SK-N-MC (cell line): ENCODE results near the gene ADISSP.

Source experiments
- DNase-seq: peaks from one replicate; pipeline ENCODE4 v3.0.0-alpha.2; 2011; ENCODE audit warnings: low read depth, low spot score
- H3K27ac ChIP-seq: fragments of 200-600 bp; sonication (generic); 2 replicates; pipeline ENCODE4 v1.5.1; 2016; ENCODE audit warnings: mixed run types
- H3K36me3 ChIP-seq: fragments of 200-600 bp; sonication (generic); 2 replicates; pipeline ENCODE4 v1.6.1; 2017; ENCODE audit warnings: antibody characterized with exemption, low read length, mixed read lengths; ENCODE audit not compliant: insufficient read depth
- H3K4me3 ChIP-seq: fragments of 200-600 bp; sonication (generic); 2 replicates; pipeline ENCODE4 v1.5.1; 2016
- H3K9ac ChIP-seq: fragments of 200-600 bp; sonication (generic); 2 replicates; pipeline ENCODE4 v1.8.0; 2017; ENCODE audit warnings: mixed run types, mixed read lengths; ENCODE audit not compliant: insufficient read length
- H3K9me3 ChIP-seq: fragments of 200-600 bp; sonication (generic); 2 replicates; pipeline ENCODE4 v1.6.1; 2017; ENCODE audit warnings: low read depth, mild to moderate bottlenecking, antibody characterized with exemption, low read length, moderate library complexity, mixed read lengths
- EZH2 ChIP-seq: fragments of 200-600 bp; sonication (generic); IDR thresholded peaks from one replicate; pipeline ENCODE4 v1.6.1; 2017; ENCODE audit warnings: antibody characterized with exemption
- FOXP2 ChIP-seq: optimal IDR thresholded peaks from 2 replicates; pipeline ENCODE3; 2011; ENCODE audit warnings: mild to moderate bottlenecking, moderate library complexity; ENCODE audit not compliant: insufficient read depth; ENCODE audit errors: extremely low read length, control extremely low read depth
- POLR2AphosphoS5 ChIP-seq: IDR thresholded peaks from 2 replicates; pipeline ENCODE4 v1.6.1; 2012; ENCODE audit warnings: mild to moderate bottlenecking, low read depth, low read length, borderline replicate concordance

ADISSP gene

GRCh38 chr20:3728354-3728753 lies 39.2 kb downstream of the ADISSP start:
- H3K36me3 ChIP-seq, result no peaks in the 10 kb centered on the region
- no peak for DNase-seq
- no peak overlapping the region for H3K4me3 ChIP-seq
- TF ChIP-seq EZH2, result no peak
- TF ChIP-seq FOXP2, result no peak
- no peak for TF ChIP-seq POLR2AphosphoS5
- H3K9me3 ChIP-seq, result no peaks in the 10 kb centered on the region
- H3K9ac ChIP-seq, result no peak overlapping the region
- H3K27ac ChIP-seq, result no peak overlapping the region

- Histone ChIP-seq H3K9ac (peak overlapping the region; percentile 13), H3K4me3 (peak overlapping the region; percentile 54), H3K36me3 (no peaks in the 10 kb centered on the region), H3K9me3 (no peaks in the 10 kb centered on the region), H3K27ac (no peak overlapping the region)
- no peak for TF ChIP-seq EZH2
- TF ChIP-seq POLR2AphosphoS5, result no peak
- no peak for TF ChIP-seq FOXP2
- no peak for DNase-seq
Measured at GRCh38 chr20:3727401-3728021, 40.0 kb downstream of the ADISSP start.

GRCh38 chr20:3724356-3724755 lies 43.2 kb downstream of the ADISSP start:
- Histone ChIP-seq H3K27ac (no peak overlapping the region), H3K36me3 (no peaks in the 10 kb centered on the region), H3K9me3 (no peaks in the 10 kb centered on the region), H3K4me3 (no peak overlapping the region), H3K9ac (no peak overlapping the region)
- no peak for TF ChIP-seq FOXP2
- TF ChIP-seq POLR2AphosphoS5, result no peak
- no peak for DNase-seq

GRCh38 chr20:3723284-3723683 lies 44.3 kb downstream of the ADISSP start:
- H3K9me3 ChIP-seq, result no peaks in the 10 kb centered on the region
- no peak overlapping the region for H3K9ac ChIP-seq
- no peak for TF ChIP-seq EZH2
- TF ChIP-seq FOXP2, result no peak
- no peak for TF ChIP-seq POLR2AphosphoS5
- H3K36me3 ChIP-seq, result no peaks in the 10 kb centered on the region
- H3K4me3 ChIP-seq, result no peak overlapping the region
- H3K27ac ChIP-seq, result no peak overlapping the region
- no peak for DNase-seq

- Histone ChIP-seq H3K4me3 (no peak overlapping the region), H3K9ac (no peak overlapping the region), H3K27ac (no peak overlapping the region), H3K36me3 (no peaks in the 10 kb centered on the region), H3K9me3 (no peaks in the 10 kb centered on the region)
- no peak for DNase-seq
- TF ChIP-seq POLR2AphosphoS5 (no peak), EZH2 (no peak), FOXP2 (no peak)
Measured at GRCh38 chr20:3721912-3722311, 45.6 kb downstream of the ADISSP start.

GRCh38 chr20:3720626-3721025 lies 46.9 kb downstream of the ADISSP start:
- no peaks in the 10 kb centered on the region for H3K36me3 ChIP-seq
- no peak overlapping the region for H3K9ac ChIP-seq
- DNase-seq, result no peak
- TF ChIP-seq POLR2AphosphoS5 (no peak), FOXP2 (no peak), EZH2 (no peak)
- no peak overlapping the region for H3K27ac ChIP-seq
- H3K9me3 ChIP-seq, result no peaks in the 10 kb centered on the region
- no peak overlapping the region for H3K4me3 ChIP-seq

GRCh38 chr20:3720068-3720467 lies 47.5 kb downstream of the ADISSP start:
- H3K9me3 ChIP-seq, result no peaks in the 10 kb centered on the region
- no peak overlapping the region for H3K27ac ChIP-seq

GRCh38 chr20:3719046-3719445 lies 48.5 kb downstream of the ADISSP start:
- no peak for DNase-seq
- no peak overlapping the region for H3K27ac ChIP-seq
- no peaks in the 10 kb centered on the region for H3K9me3 ChIP-seq
- no peak overlapping the region for H3K4me3 ChIP-seq
- TF ChIP-seq EZH2 (no peak), POLR2AphosphoS5 (no peak), FOXP2 (no peak)
- H3K9ac ChIP-seq, result no peak overlapping the region
- no peaks in the 10 kb centered on the region for H3K36me3 ChIP-seq

More at GRCh38 chr20:3720068-3720467, 47.5 kb downstream of the ADISSP start:
- H3K9ac ChIP-seq, result no peak overlapping the region
- H3K36me3 ChIP-seq, result no peaks in the 10 kb centered on the region
- no peak overlapping the region for H3K4me3 ChIP-seq
- TF ChIP-seq EZH2 (no peak), FOXP2 (no peak), POLR2AphosphoS5 (no peak)
- DNase-seq, result no peak
